Neural cell (in vitro differentiated cells): Measurements from ENCODE around the gene TNIP1. TPM values are rescaled to one million over a fixed set of nuclear protein-coding genes. Genes with fewer than 3 reads are reported as not detected.

Source experiments
- H2AFZ ChIP-seq: fragments of 200-600, 300-800 bp; sonication (generic), shearing (Covaris generic); 2 replicates; pipeline ENCODE4 v1.6.0; 2014; ENCODE audit warnings: low read depth, mild to moderate bottlenecking, antibody characterized with exemption, low read length, moderate library complexity
- H3F3A ChIP-seq: fragments of 200-600 bp; shearing (Covaris generic); 2 replicates; pipeline ENCODE4 v1.6.1; 2016; ENCODE audit warnings: mild to moderate bottlenecking, moderate library complexity, mixed read lengths, antibody characterized with exemption, low read length; ENCODE audit not compliant: insufficient read depth, poor library complexity, severe bottlenecking
- H3K27ac ChIP-seq: fragments of 200-600, 300-800 bp; sonication (generic), shearing (Covaris generic); 2 replicates; pipeline ENCODE4 v1.5.1; 2014; ENCODE audit warnings: mild to moderate bottlenecking, low read length, moderate library complexity
- H3K27me3 ChIP-seq: fragments of 300-800, 200-600 bp; sonication (generic), shearing (Covaris generic); 2 replicates; pipeline ENCODE4 v1.6.0; 2014; ENCODE audit warnings: mild to moderate bottlenecking, low read depth, low read length, moderate library complexity; ENCODE audit not compliant: insufficient read depth
- H3K36me3 ChIP-seq: fragments of 300-800, 200-600 bp; sonication (generic), shearing (Covaris generic); 2 replicates; pipeline ENCODE4 v1.5.1; 2014; ENCODE audit warnings: mild to moderate bottlenecking, antibody characterized with exemption, low read length, moderate library complexity; ENCODE audit not compliant: insufficient read depth
- H3K4me2 ChIP-seq: fragments of 300-800, 200-600 bp; sonication (generic), shearing (Covaris generic); 2 replicates; pipeline ENCODE4 v1.6.0; 2014; ENCODE audit warnings: mild to moderate bottlenecking, low read length
- H3K4me3 ChIP-seq: fragments of 300-800, 200-600 bp; sonication (generic), shearing (Covaris generic); 2 replicates; pipeline ENCODE4 v1.5.1; 2014; ENCODE audit warnings: mild to moderate bottlenecking, low read length, moderate library complexity
- H3K79me2 ChIP-seq: fragments of 200-600 bp; shearing (Covaris generic); replicated peaks from 2 replicates; pipeline ENCODE4 v1.6.0; 2014; ENCODE audit warnings: mild to moderate bottlenecking, low read length, moderate library complexity; ENCODE audit not compliant: insufficient read depth
- H3K9ac ChIP-seq: fragments of 300-800, 200-600 bp; sonication (generic), shearing (Covaris generic); 2 replicates; pipeline ENCODE4 v1.6.1; 2016; ENCODE audit warnings: mild to moderate bottlenecking, low read length, mixed read lengths
- H3K9me2 ChIP-seq: fragments of 200-600 bp; shearing (Covaris generic); 2 replicates; pipeline ENCODE4 v1.6.1; 2016; ENCODE audit warnings: mild to moderate bottlenecking, low read length, mixed read lengths; ENCODE audit not compliant: insufficient read depth
- H3K9me3 ChIP-seq: fragments of 200-600, 300-800 bp; sonication (generic), shearing (Covaris generic); 2 replicates; pipeline ENCODE4 v1.6.1; 2016; ENCODE audit warnings: mild to moderate bottlenecking, mixed run types, low read length, moderate library complexity, mixed read lengths
- H4K20me1 ChIP-seq: fragments of 200-600 bp; shearing (Covaris generic); 2 replicates; pipeline ENCODE4 v1.6.1; 2016; ENCODE audit warnings: mild to moderate bottlenecking, mixed run types; ENCODE audit not compliant: insufficient read depth
- EP300 ChIP-seq: fragments of 450-650 bp; conservative IDR thresholded peaks from 2 replicates; pipeline ENCODE4 v1.6.1; 2014; ENCODE audit warnings: antibody characterized with exemption, mild to moderate bottlenecking, moderate library complexity; ENCODE audit not compliant: poor library complexity, severe bottlenecking
- EZH2 ChIP-seq: fragments of 200-600, 300-800 bp; shearing (Covaris generic), sonication (generic); IDR thresholded peaks from 2 replicates; pipeline ENCODE4 v1.6.1; 2014; ENCODE audit warnings: antibody characterized with exemption, low read length, borderline replicate concordance, mild to moderate bottlenecking; ENCODE audit not compliant: insufficient read depth, poor library complexity, severe bottlenecking
- MXI1 ChIP-seq: fragments of 450-650 bp; conservative IDR thresholded peaks from 2 replicates; pipeline ENCODE4 v1.6.1; 2014; ENCODE audit warnings: antibody characterized with exemption, mild to moderate bottlenecking; ENCODE audit not compliant: poor library complexity, severe bottlenecking
- POLR2AphosphoS5 ChIP-seq: IDR thresholded peaks from 2 replicates; pipeline ENCODE4 v1.6.1; 2012
- RAD21 ChIP-seq: fragments of 450-650 bp; conservative IDR thresholded peaks from 2 replicates; pipeline ENCODE4 v1.6.1; 2014; ENCODE audit warnings: antibody characterized with exemption, mild to moderate bottlenecking, moderate library complexity
- SMC3 ChIP-seq: fragments of 450-650 bp; conservative IDR thresholded peaks from 2 replicates; pipeline ENCODE4 v1.6.1; 2014; ENCODE audit warnings: antibody characterized with exemption, mild to moderate bottlenecking, moderate library complexity; ENCODE audit not compliant: poor library complexity
- TAF1 ChIP-seq: IDR thresholded peaks from 2 replicates; pipeline ENCODE4 v1.6.1; 2012; ENCODE audit warnings: low read depth
- polyA plus RNA-seq: library from polyadenylated mRNA; depleted of rRNA; stranded (reverse); fragments of >200 nt; gene quantifications from 2 replicates; pipeline ENCODE4 v1.2.3, GENCODE V29; 2014
- TF ChIP-seq, protein P1 (sequence below): fragments of 450-650 bp; IDR thresholded peaks from 2 replicates; pipeline ENCODE4 v1.5.1; 2014; ENCODE audit warnings: antibody characterized with exemption, mild to moderate bottlenecking, moderate library complexity; ENCODE audit not compliant: poor library complexity, severe bottlenecking
- TF ChIP-seq, protein P2 (sequence below): IDR thresholded peaks from 2 replicates; pipeline ENCODE4 v1.6.1; 2012; ENCODE audit warnings: borderline replicate concordance

Gene TNIP1
- polyA plus RNA-seq, 1 donor from 2014 or later, result 3.3 TPM

DNA sequence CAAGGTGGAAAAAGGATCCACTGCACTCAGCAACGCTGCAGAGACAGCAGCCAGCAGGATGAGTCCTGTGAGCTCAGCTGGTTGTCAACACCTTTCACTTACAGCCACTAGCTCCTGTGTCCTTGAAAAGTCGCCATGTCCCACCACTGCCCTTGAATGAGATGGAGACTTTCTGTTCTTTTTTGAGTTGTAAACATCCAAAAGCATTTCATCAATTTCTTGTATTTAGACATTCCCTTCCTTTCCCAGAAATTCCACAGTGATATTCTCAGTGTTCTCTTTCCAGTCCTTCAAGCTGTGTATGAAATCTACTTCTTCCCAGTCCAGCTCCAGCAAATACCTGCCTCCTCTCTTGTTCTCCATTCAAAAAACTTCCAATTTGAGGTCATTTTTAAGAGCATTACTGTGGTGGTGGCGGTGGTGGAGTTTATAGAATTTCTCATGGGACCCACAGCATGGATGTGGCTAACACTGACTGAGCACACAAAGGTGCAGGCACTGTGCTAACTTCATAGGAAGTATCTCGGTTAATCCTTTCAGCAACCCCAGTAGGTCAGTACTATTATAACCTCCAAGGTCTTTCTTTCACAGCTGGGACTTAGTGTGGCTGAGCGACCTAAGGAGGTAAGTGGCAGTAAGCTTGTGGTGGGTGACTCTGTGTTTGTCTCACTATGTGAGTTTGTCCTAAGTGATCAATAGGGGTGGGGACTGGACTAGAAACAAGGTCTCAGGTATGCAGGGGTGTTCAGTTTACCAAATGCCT lies 75.5 kb downstream of the TNIP1 start:
- H4K20me1 ChIP-seq, result no peaks in the 10 kb centered on the region
- H3K27me3 ChIP-seq, result no peaks in the 10 kb centered on the region
- H3F3A ChIP-seq, result no peaks in the 10 kb centered on the region
- no peaks in the 10 kb centered on the region for H3K79me2 ChIP-seq
- H3K4me3 ChIP-seq, result no peak overlapping the region
- H2AFZ ChIP-seq, result no peak overlapping the region
- no peak overlapping the region for H3K9ac ChIP-seq
- no peak overlapping the region for H3K27ac ChIP-seq
- TF ChIP-seq, protein P1, sequence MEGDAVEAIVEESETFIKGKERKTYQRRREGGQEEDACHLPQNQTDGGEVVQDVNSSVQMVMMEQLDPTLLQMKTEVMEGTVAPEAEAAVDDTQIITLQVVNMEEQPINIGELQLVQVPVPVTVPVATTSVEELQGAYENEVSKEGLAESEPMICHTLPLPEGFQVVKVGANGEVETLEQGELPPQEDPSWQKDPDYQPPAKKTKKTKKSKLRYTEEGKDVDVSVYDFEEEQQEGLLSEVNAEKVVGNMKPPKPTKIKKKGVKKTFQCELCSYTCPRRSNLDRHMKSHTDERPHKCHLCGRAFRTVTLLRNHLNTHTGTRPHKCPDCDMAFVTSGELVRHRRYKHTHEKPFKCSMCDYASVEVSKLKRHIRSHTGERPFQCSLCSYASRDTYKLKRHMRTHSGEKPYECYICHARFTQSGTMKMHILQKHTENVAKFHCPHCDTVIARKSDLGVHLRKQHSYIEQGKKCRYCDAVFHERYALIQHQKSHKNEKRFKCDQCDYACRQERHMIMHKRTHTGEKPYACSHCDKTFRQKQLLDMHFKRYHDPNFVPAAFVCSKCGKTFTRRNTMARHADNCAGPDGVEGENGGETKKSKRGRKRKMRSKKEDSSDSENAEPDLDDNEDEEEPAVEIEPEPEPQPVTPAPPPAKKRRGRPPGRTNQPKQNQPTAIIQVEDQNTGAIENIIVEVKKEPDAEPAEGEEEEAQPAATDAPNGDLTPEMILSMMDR, result no peak
- TF ChIP-seq, protein P2, sequence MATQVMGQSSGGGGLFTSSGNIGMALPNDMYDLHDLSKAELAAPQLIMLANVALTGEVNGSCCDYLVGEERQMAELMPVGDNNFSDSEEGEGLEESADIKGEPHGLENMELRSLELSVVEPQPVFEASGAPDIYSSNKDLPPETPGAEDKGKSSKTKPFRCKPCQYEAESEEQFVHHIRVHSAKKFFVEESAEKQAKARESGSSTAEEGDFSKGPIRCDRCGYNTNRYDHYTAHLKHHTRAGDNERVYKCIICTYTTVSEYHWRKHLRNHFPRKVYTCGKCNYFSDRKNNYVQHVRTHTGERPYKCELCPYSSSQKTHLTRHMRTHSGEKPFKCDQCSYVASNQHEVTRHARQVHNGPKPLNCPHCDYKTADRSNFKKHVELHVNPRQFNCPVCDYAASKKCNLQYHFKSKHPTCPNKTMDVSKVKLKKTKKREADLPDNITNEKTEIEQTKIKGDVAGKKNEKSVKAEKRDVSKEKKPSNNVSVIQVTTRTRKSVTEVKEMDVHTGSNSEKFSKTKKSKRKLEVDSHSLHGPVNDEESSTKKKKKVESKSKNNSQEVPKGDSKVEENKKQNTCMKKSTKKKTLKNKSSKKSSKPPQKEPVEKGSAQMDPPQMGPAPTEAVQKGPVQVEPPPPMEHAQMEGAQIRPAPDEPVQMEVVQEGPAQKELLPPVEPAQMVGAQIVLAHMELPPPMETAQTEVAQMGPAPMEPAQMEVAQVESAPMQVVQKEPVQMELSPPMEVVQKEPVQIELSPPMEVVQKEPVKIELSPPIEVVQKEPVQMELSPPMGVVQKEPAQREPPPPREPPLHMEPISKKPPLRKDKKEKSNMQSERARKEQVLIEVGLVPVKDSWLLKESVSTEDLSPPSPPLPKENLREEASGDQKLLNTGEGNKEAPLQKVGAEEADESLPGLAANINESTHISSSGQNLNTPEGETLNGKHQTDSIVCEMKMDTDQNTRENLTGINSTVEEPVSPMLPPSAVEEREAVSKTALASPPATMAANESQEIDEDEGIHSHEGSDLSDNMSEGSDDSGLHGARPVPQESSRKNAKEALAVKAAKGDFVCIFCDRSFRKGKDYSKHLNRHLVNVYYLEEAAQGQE, result no peak
- no peak for TF ChIP-seq RAD21
- TF ChIP-seq EP300, result no peak
- no peak for TF ChIP-seq TAF1
- no peak for TF ChIP-seq POLR2AphosphoS5
- TF ChIP-seq SMC3, result no peak
- TF ChIP-seq EZH2, result no peak
- TF ChIP-seq MXI1, result no peak
- no peak overlapping the region for H3K4me2 ChIP-seq
- H3K36me3 ChIP-seq, result no peaks in the 10 kb centered on the region
- no peaks in the 10 kb centered on the region for H3K9me3 ChIP-seq
- no peaks in the 10 kb centered on the region for H3K9me2 ChIP-seq

DNA sequence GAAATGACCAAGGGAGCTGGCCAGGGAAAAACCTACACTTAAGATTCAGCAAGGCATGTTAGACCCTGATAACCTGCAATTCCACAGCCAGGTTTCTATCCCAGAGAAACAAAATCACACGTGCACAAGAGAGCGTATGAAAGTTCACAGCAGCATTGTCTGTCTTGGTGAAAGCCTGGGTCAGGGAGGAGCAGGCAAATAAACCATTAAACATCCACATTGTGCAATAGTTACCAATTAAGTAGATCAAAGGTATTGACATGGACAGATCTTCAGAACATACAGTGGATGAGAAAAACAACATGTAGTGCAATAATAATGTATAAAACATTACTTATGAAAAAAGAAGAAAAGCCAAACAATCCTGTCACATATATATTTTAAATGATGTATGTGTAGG lies 76.3 kb downstream of the TNIP1 start:
- Histone ChIP-seq H3K4me3 (no peak overlapping the region), H2AFZ (no peak overlapping the region), H3K9me2 (no peaks in the 10 kb centered on the region), H3K27ac (no peak overlapping the region), H3K27me3 (no peaks in the 10 kb centered on the region), H3K9me3 (no peaks in the 10 kb centered on the region), H3K36me3 (no peaks in the 10 kb centered on the region), H3K79me2 (no peaks in the 10 kb centered on the region), H4K20me1 (no peaks in the 10 kb centered on the region), H3K4me2 (no peak overlapping the region), H3K9ac (no peak overlapping the region), H3F3A (no peaks in the 10 kb centered on the region)
- TF ChIP-seq, protein P2, result no peak
- TF ChIP-seq TAF1 (no peak), RAD21 (no peak), MXI1 (no peak), POLR2AphosphoS5 (no peak), EP300 (no peak), EZH2 (no peak), SMC3 (no peak)
- TF ChIP-seq, protein P1, result no peak
